IMR-90 (cell line): ENCODE results near the gene SVEP1. TPM values are rescaled to one million over a fixed set of nuclear protein-coding genes. Genes with fewer than 3 reads are reported as not detected.

Experiments used
- ATAC-seq: fragments of 200-7000 bp; cut with Tn5 transposase; 2 replicates; pipeline ENCODE4 v1.9.1; 2020; ENCODE audit warnings: low read depth, mild to moderate bottlenecking, moderate library complexity
- BruUV-seq: library from RNA; stranded (reverse); fragments of 400-500 nt; replicated peaks from 2 replicates; lab custom pipeline; 2021; lab: Mats Ljungman, UMichigan
- CTCF ChIA-PET: fragments of 300-600 bp; formaldehyde crosslinking; extraction: SDS; loops from one replicate; lab custom pipeline; 2021; ENCODE audit warnings: antibody characterized with exemption; lab: Yijun Ruan, JAX
- POLR2A ChIA-PET: fragments of 300-600 bp; sonication (Branson Sonifier 250); formaldehyde crosslinking; loops from one replicate; lab custom pipeline; 2022; ENCODE audit warnings: antibody characterized with exemption; ENCODE audit not compliant: unreplicated experiment; lab: Charles Lee
- DNase-seq: peaks from one replicate; pipeline ENCODE4 v3.0.0; 2013
- H2AFZ ChIP-seq: replicated peaks from 2 replicates; pipeline ENCODE3; 2013; ENCODE audit warnings: low read length, mild to moderate bottlenecking; ENCODE audit not compliant: poor library complexity
- H2AK5ac ChIP-seq: 2 replicates; pipeline ENCODE4 v1.6.1; 2013; ENCODE audit warnings: low read depth, low read length, inconsistent platforms
- H2AK9ac ChIP-seq: replicated peaks from 2 replicates; pipeline ENCODE3; 2013; ENCODE audit warnings: mild to moderate bottlenecking, low read depth, low read length, moderate library complexity; ENCODE audit not compliant: poor library complexity
- H2BK120ac ChIP-seq: 2 replicates; pipeline ENCODE4 v1.6.1; 2013; ENCODE audit warnings: low read depth, low read length, inconsistent platforms
- H2BK15ac ChIP-seq: 3 replicates; pipeline ENCODE4 v1.6.1; 2013; ENCODE audit warnings: low read depth, low read length, inconsistent platforms
- H2BK20ac ChIP-seq: 2 replicates; pipeline ENCODE4 v1.6.1; 2013; ENCODE audit warnings: low read depth, mild to moderate bottlenecking, inconsistent platforms, low read length, moderate library complexity
- H2BK5ac ChIP-seq: 2 replicates; pipeline ENCODE4 v1.6.1; 2013; ENCODE audit warnings: mild to moderate bottlenecking, low read depth, low read length, inconsistent platforms; ENCODE audit not compliant: poor library complexity, severe bottlenecking
- H3K14ac ChIP-seq: replicated peaks from 2 replicates; pipeline ENCODE4 v1.6.1; 2013; ENCODE audit warnings: low read depth, low read length, inconsistent platforms
- H3K18ac ChIP-seq: 2 replicates; pipeline ENCODE4 v1.6.1; 2013; ENCODE audit warnings: low read depth, low read length, control low read depth
- H3K23ac ChIP-seq: 2 replicates; pipeline ENCODE4 v1.6.1; 2013; ENCODE audit warnings: low read depth, low read length, inconsistent platforms
- H3K27ac ChIP-seq: 2 replicates; pipeline ENCODE4 v1.5.1; 2013; ENCODE audit warnings: mild to moderate bottlenecking, control low read depth, low read length; ENCODE audit not compliant: insufficient read depth
- H3K27me3 ChIP-seq: 2 replicates; pipeline ENCODE4 v1.6.1; 2013; ENCODE audit warnings: low read length; ENCODE audit not compliant: control insufficient read depth, insufficient read depth
- H3K36me3 ChIP-seq: 2 replicates; pipeline ENCODE4 v1.6.1; 2013; ENCODE audit warnings: low read length, mixed read lengths; ENCODE audit not compliant: control insufficient read depth, insufficient read depth
- H3K4ac ChIP-seq: 2 replicates; pipeline ENCODE4 v1.6.1; 2013; ENCODE audit warnings: low read depth, low read length, inconsistent platforms
- H3K4me1 ChIP-seq: 2 replicates; pipeline ENCODE4 v1.6.1; 2013; ENCODE audit warnings: low read length, mixed read lengths; ENCODE audit not compliant: control insufficient read depth, insufficient read depth
- H3K4me2 ChIP-seq: 2 replicates; pipeline ENCODE4 v1.6.1; 2013; ENCODE audit warnings: low read depth, mild to moderate bottlenecking, control low read depth, low read length, moderate library complexity
- H3K4me3 ChIP-seq: 2 replicates; pipeline ENCODE4 v1.5.1; 2013; ENCODE audit warnings: low read depth, mild to moderate bottlenecking, control low read depth, low read length, moderate library complexity; ENCODE audit not compliant: insufficient read depth
- H3K56ac ChIP-seq: 2 replicates; pipeline ENCODE4 v1.6.1; 2013; ENCODE audit warnings: low read length, inconsistent platforms; ENCODE audit not compliant: insufficient read depth; ENCODE audit errors: extremely low read depth
- H3K79me1 ChIP-seq, 2 experiments: 2 replicates each; pipeline ENCODE4 v1.6.1; 2013; ENCODE audit warnings: low read length in 2 of 2, inconsistent platforms in 1 of 2, low read depth in 1 of 2
- H3K9ac ChIP-seq: 2 replicates; pipeline ENCODE4 v1.6.1; 2013; ENCODE audit warnings: low read depth, low read length, control low read depth
- H3K9me1 ChIP-seq: 2 replicates; pipeline ENCODE4 v1.6.1; 2013; ENCODE audit warnings: low read length, inconsistent platforms; ENCODE audit not compliant: insufficient read depth
- H3K9me3 ChIP-seq: 2 replicates; pipeline ENCODE4 v1.6.1; 2013; ENCODE audit warnings: low read length; ENCODE audit not compliant: control insufficient read depth, insufficient read depth
- H4K20me1 ChIP-seq: 2 replicates; pipeline ENCODE4 v1.6.1; 2013; ENCODE audit warnings: low read length, inconsistent platforms; ENCODE audit not compliant: insufficient read depth
- H4K5ac ChIP-seq: 2 replicates; pipeline ENCODE4 v1.6.1; 2013; ENCODE audit warnings: mild to moderate bottlenecking, low read depth, low read length, control low read depth
- H4K8ac ChIP-seq, 2 experiments: 2 replicates each; pipeline ENCODE4 v1.6.1; 2013; ENCODE audit warnings: low read depth in 2 of 2, low read length in 2 of 2, control low read depth in 1 of 2, inconsistent platforms in 1 of 2
- H4K91ac ChIP-seq: 2 replicates; pipeline ENCODE4 v1.6.1; 2013; ENCODE audit warnings: low read depth, low read length, inconsistent platforms; ENCODE audit not compliant: insufficient read depth
- BHLHE40 ChIP-seq: fragments of 150-350 bp; IDR thresholded peaks from 2 replicates; pipeline ENCODE4 v1.6.1; 2016; ENCODE audit warnings: mild to moderate bottlenecking, low read depth, low read length
- CEBPB ChIP-seq: IDR thresholded peaks from 2 replicates; pipeline ENCODE4 v1.6.1; 2012; ENCODE audit warnings: low read depth, low read length, improper control_type of control experiment
- CHD1 ChIP-seq: IDR thresholded peaks from 2 replicates; pipeline ENCODE4 v1.6.1; 2012; ENCODE audit warnings: low read depth, low read length, improper control_type of control experiment
- FOS ChIP-seq: fragments of 150-350 bp; IDR thresholded peaks from 2 replicates; pipeline ENCODE4 v1.6.1; 2016; ENCODE audit warnings: low read depth, low read length
- MAFK ChIP-seq: IDR thresholded peaks from 2 replicates; pipeline ENCODE4 v1.6.1; 2012; ENCODE audit warnings: low read depth, low read length, improper control_type of control experiment
- MAZ ChIP-seq: IDR thresholded peaks from 2 replicates; pipeline ENCODE4 v1.6.1; 2012; ENCODE audit warnings: low read depth, mild to moderate bottlenecking, low read length, improper control_type of control experiment, moderate library complexity, borderline replicate concordance
- MXI1 ChIP-seq: IDR thresholded peaks from 2 replicates; pipeline ENCODE4 v1.6.1; 2012; ENCODE audit warnings: low read depth, mild to moderate bottlenecking, low read length, moderate library complexity, borderline replicate concordance
- NFE2L2 ChIP-seq: fragments of 150-350 bp; IDR thresholded peaks from 2 replicates; pipeline ENCODE4 v1.6.1; 2016; ENCODE audit warnings: low read depth, mild to moderate bottlenecking, low read length
- POLR2A ChIP-seq: IDR thresholded peaks from 2 replicates; pipeline ENCODE4 v1.6.1; 2012; ENCODE audit warnings: mild to moderate bottlenecking, low read depth, low read length
- RAD21 ChIP-seq: IDR thresholded peaks from 2 replicates; pipeline ENCODE4 v1.6.1; 2012; ENCODE audit warnings: low read length, improper control_type of control experiment
- RCOR1 ChIP-seq: IDR thresholded peaks from 2 replicates; pipeline ENCODE4 v1.6.1; 2012; ENCODE audit warnings: mild to moderate bottlenecking, low read length, improper control_type of control experiment; ENCODE audit not compliant: insufficient replicate concordance
- RFX5 ChIP-seq: IDR thresholded peaks from 2 replicates; pipeline ENCODE4 v1.8.0; 2012; ENCODE audit warnings: low read depth, mild to moderate bottlenecking, low read length, moderate library complexity
- SMC3 ChIP-seq: fragments of 150-350 bp; IDR thresholded peaks from 2 replicates; pipeline ENCODE4 v1.6.1; 2016; ENCODE audit warnings: low read depth, mild to moderate bottlenecking, antibody characterized with exemption, low read length, moderate library complexity
- WGBS, 2 experiments: methylation state at CpG; one replicate each; pipeline versions ENCODE4 v1.1.5 to v1.1.7; 2013; ENCODE audit warnings: missing lambda C conversion rate in 2 of 2; ENCODE audit not compliant: insufficient read length in 1 of 2; ENCODE audit errors: extremely low coverage in 2 of 2; 5-methylcytosine and 5-hydroxymethylcytosine counted together
- dilution Hi-C: fragments of 300-500 bp; cut with HindIII; formaldehyde crosslinking; loops from one replicate; pipeline ENCODE4 v1.14.3; 2018; ENCODE audit warnings: low sequenced_read_pairs; ENCODE audit not compliant: unreplicated experiment
- in situ Hi-C: fragments of 300-500 bp; cut with MboI; formaldehyde crosslinking; loops from 3 replicates; pipeline ENCODE4 v1.14.3; 2019; ENCODE audit warnings: low sequenced_read_pairs, inconsistent platforms, mixed read lengths
- intact Hi-C: fragments of 100-400 bp; cut with micrococcal nuclease; formaldehyde crosslinking; loops from 2 replicates; pipeline ENCODE4 v1.10.0; 2022
- polyA plus RNA-seq, 3 experiments: library from polyadenylated mRNA; depleted of rRNA; stranded (reverse); fragments of >200 nt; gene quantifications; 2 replicates each; pipeline ENCODE4 v1.2.3, GENCODE V29; 2012; ENCODE audit warnings: low replicate concordance in 1 of 3
- total RNA-seq: library from RNA; depleted of rRNA; stranded (reverse); fragments of >200 nt; gene quantifications from 2 replicates; pipeline ENCODE4 v1.2.3, GENCODE V29; 2012
- TF ChIP-seq, protein P1 (sequence below): conservative IDR thresholded peaks from 2 replicates; pipeline ENCODE4 v1.5.1; 2012; ENCODE audit warnings: mild to moderate bottlenecking, low read depth, low read length, improper control_type of control experiment
- TF ChIP-seq, protein P2 (sequence below): fragments of 150-350 bp; IDR thresholded peaks from 2 replicates; pipeline ENCODE4 v1.6.1; 2016; ENCODE audit warnings: low read depth, mild to moderate bottlenecking, low read length, moderate library complexity, borderline replicate concordance
- TF ChIP-seq, protein P3 (sequence below): fragments of 150-350 bp; IDR thresholded peaks from 2 replicates; pipeline ENCODE4 v1.6.1; 2017; ENCODE audit warnings: mild to moderate bottlenecking, antibody characterized with exemption, low read length, low read depth

Gene SVEP1
- total and polyA plus RNA-seq, 2 of the 4 experiments (the other 2 are of a cell fraction): 4.8 to 16.7 TPM

DNA sequence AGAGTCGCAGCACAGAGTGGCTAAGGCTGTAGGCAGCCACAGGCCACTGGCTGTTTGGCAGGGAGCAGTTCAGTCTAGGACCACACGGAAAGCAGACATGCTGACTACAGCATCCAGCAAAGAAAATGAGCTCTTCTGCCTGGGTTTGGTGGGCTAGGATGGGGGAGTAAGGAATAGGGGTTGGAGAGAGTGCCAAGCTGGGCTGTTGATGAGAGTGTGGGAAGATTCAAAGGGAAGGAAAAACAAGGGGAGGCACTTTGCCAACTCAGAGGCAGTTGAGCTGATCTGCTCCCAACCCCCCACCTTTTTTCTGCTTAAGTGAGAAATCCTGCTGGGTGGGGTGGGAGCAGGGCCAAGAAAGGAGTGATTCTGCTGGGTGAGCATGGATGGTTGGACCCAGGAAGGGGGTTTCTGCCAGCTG is 35.9 kb downstream of the SVEP1 start:
- 0% methylated on average over 1 of the region's 2 CpGs; no CpG with 5 or more reads in 1 of the 2 experiments for WGBS, 2 experiments
- H3K56ac ChIP-seq: no peak overlapping the region
- no peak overlapping the region for H2AK9ac ChIP-seq
- H4K5ac ChIP-seq: peak overlapping the region; percentile 21
- peak overlapping the region; percentile 31; the same call in 1 of the 2 replicates for H3K23ac ChIP-seq
- peak overlapping the region; percentile 53 for H2AFZ ChIP-seq
- H3K9ac ChIP-seq: no peak overlapping the region
- no peak overlapping the region for H3K4me2 ChIP-seq
- CTCF ChIA-PET: interaction anchor here (0.5 kb wide), 1 partner anchor 79 kb away, joined by 3 read pairs; no protein-coding TSS in a partner anchor
- peaks cover 18% of the 10 kb centered on the region for H3K36me3 ChIP-seq
- peak overlapping the region in 1 of 2 experiments; percentile 46; a peak in 1 of 4 replicates for H4K8ac ChIP-seq
- H3K4ac ChIP-seq: peak overlapping the region; percentile 52
- peak overlapping the region; percentile 29; the same call in 2 of the 3 replicates for H2BK15ac ChIP-seq
- H4K91ac ChIP-seq: peak overlapping the region; percentile 23
- TF ChIP-seq, protein P1, sequence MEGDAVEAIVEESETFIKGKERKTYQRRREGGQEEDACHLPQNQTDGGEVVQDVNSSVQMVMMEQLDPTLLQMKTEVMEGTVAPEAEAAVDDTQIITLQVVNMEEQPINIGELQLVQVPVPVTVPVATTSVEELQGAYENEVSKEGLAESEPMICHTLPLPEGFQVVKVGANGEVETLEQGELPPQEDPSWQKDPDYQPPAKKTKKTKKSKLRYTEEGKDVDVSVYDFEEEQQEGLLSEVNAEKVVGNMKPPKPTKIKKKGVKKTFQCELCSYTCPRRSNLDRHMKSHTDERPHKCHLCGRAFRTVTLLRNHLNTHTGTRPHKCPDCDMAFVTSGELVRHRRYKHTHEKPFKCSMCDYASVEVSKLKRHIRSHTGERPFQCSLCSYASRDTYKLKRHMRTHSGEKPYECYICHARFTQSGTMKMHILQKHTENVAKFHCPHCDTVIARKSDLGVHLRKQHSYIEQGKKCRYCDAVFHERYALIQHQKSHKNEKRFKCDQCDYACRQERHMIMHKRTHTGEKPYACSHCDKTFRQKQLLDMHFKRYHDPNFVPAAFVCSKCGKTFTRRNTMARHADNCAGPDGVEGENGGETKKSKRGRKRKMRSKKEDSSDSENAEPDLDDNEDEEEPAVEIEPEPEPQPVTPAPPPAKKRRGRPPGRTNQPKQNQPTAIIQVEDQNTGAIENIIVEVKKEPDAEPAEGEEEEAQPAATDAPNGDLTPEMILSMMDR: no peak
- TF ChIP-seq MAFK: no peak
- TF ChIP-seq MAZ: no peak
- TF ChIP-seq MXI1: no peak
- no peak for TF ChIP-seq CHD1
- no peak for TF ChIP-seq RAD21
- no peak for TF ChIP-seq RFX5
- TF ChIP-seq NFE2L2: no peak
- TF ChIP-seq BHLHE40: no peak
- TF ChIP-seq RCOR1: no peak
- no peak for TF ChIP-seq SMC3
- TF ChIP-seq, protein P2, sequence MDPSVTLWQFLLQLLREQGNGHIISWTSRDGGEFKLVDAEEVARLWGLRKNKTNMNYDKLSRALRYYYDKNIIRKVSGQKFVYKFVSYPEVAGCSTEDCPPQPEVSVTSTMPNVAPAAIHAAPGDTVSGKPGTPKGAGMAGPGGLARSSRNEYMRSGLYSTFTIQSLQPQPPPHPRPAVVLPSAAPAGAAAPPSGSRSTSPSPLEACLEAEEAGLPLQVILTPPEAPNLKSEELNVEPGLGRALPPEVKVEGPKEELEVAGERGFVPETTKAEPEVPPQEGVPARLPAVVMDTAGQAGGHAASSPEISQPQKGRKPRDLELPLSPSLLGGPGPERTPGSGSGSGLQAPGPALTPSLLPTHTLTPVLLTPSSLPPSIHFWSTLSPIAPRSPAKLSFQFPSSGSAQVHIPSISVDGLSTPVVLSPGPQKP: no peak
- TF ChIP-seq CEBPB: no peak
- no peak for TF ChIP-seq FOS
- TF ChIP-seq, protein P3, sequence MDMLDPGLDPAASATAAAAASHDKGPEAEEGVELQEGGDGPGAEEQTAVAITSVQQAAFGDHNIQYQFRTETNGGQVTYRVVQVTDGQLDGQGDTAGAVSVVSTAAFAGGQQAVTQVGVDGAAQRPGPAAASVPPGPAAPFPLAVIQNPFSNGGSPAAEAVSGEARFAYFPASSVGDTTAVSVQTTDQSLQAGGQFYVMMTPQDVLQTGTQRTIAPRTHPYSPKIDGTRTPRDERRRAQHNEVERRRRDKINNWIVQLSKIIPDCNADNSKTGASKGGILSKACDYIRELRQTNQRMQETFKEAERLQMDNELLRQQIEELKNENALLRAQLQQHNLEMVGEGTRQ: no peak
- no peak for TF ChIP-seq POLR2A
- ATAC-seq (peak; percentile 9; the same call in 1 of the 2 replicates), DNase-seq (no peak)
- no peaks in the 10 kb centered on the region for H3K9me3 ChIP-seq
- peaks cover 11% of the 10 kb centered on the region for H3K9me1 ChIP-seq
- POLR2A ChIA-PET: no interaction called here
- peak overlapping the region; percentile 50 for H3K14ac ChIP-seq
- H2BK5ac ChIP-seq: peak overlapping the region; percentile 47
- dilution Hi-C loops (no loop called here), in situ Hi-C loops (no loop called here), intact Hi-C loops (no loop called here)
- H4K20me1 ChIP-seq: no peaks in the 10 kb centered on the region
- H3K79me1 ChIP-seq: no peaks in the 10 kb centered on the region; a peak in 1 of 4 replicates
- H3K4me3 ChIP-seq: no peak overlapping the region
- BruUV-seq: no TSS peak
- peak overlapping the region; percentile 81; the same call in 1 of the 2 replicates for H2BK20ac ChIP-seq
- peaks cover 26% of the 10 kb centered on the region for H3K4me1 ChIP-seq
- H3K27ac ChIP-seq: peak overlapping the region; percentile 21; the same call in 1 of the 2 replicates
- H2AK5ac ChIP-seq: peak overlapping the region; percentile 50; the same call in 1 of the 2 replicates
- peak overlapping the region; percentile 16 for H3K18ac ChIP-seq
- H2BK120ac ChIP-seq: peak overlapping the region; percentile 40
- no peaks in the 10 kb centered on the region for H3K27me3 ChIP-seq
